ENCODE measurements around the gene FLNC. TPM values are rescaled to one million over a fixed set of nuclear protein-coding genes. Genes with fewer than 3 reads are reported as not detected.

FLNC gene
- total RNA-seq, 4 donors from 2014 or later = 16.5 to 126 (median 105) TPM

DNA sequence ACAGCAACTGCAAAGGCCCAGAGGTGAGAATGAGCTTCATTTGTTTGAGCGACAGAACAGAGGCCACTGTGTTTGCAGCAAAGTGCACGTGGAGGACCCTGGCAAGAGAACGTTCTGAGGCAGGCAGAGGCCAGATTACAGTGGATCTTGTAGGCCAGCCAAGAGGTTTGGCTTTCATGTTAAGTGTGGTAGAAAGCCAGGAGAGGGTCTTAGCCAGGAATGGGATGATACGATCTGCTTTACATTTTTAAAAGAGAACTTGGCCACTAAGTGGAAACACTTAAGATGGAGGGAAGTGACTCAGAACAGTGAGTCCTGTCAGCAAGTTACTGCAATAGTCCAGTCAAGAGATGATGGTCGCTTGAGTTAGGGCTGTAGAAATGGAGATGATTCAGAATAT, 33.9 kb upstream of the FLNC start:
- intact Hi-C loops (cut with DNase I; ENCODE audit: low total_unique reads) = no loop called here
- Histone ChIP-seq H3K27me3 (no peaks in the 10 kb centered on the region), H3K36me3 (no peaks in the 10 kb centered on the region), H3K9me3 (no peaks in the 10 kb centered on the region), H3K4me3 (no peak overlapping the region), H3K27ac (no peak overlapping the region), H3K4me1 (peaks cover 0 to 14% of the 10 kb centered on the region in 2 donors)
- TF ChIP-seq, protein P1, sequence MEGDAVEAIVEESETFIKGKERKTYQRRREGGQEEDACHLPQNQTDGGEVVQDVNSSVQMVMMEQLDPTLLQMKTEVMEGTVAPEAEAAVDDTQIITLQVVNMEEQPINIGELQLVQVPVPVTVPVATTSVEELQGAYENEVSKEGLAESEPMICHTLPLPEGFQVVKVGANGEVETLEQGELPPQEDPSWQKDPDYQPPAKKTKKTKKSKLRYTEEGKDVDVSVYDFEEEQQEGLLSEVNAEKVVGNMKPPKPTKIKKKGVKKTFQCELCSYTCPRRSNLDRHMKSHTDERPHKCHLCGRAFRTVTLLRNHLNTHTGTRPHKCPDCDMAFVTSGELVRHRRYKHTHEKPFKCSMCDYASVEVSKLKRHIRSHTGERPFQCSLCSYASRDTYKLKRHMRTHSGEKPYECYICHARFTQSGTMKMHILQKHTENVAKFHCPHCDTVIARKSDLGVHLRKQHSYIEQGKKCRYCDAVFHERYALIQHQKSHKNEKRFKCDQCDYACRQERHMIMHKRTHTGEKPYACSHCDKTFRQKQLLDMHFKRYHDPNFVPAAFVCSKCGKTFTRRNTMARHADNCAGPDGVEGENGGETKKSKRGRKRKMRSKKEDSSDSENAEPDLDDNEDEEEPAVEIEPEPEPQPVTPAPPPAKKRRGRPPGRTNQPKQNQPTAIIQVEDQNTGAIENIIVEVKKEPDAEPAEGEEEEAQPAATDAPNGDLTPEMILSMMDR (IDR thresholded peaks at IDR 0.05) = no peak
- no peak for TF ChIP-seq POLR2A (IDR thresholded peaks at IDR 0.05)
- no peak for DNase-seq

DNA sequence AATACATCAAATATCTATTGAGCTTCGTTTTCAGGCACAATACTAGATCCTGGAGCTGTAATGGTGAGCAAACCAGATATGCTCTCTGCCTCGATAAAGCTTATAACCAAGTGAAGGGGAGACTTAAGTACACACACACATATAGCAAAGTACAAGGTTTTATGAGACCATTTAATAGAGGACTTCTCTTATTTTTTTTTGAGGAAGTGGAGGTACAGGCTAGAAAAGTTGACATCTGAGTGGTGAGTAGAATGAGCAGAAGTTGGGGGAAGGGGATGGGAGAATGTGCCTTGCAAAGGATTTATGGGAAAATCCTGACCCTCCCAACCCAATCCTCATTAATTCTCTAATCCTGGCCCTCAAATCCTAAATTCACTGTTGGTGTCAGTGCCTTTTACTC, 30.8 kb upstream of the FLNC start:
- Histone ChIP-seq H3K9me3 (no peaks in the 10 kb centered on the region), H3K27ac (no peak overlapping the region), H3K4me1 (no peaks in the 10 kb centered on the region), H3K27me3 (no peaks in the 10 kb centered on the region), H3K4me3 (no peak overlapping the region), H3K36me3 (no peaks in the 10 kb centered on the region)
- no peak for DNase-seq
- intact Hi-C loops (cut with DNase I; ENCODE audit: low total_unique reads) = no loop called here
- TF ChIP-seq POLR2A (IDR thresholded peaks at IDR 0.05) = no peak
- TF ChIP-seq, protein P1 (IDR thresholded peaks at IDR 0.05) = no peak

DNA sequence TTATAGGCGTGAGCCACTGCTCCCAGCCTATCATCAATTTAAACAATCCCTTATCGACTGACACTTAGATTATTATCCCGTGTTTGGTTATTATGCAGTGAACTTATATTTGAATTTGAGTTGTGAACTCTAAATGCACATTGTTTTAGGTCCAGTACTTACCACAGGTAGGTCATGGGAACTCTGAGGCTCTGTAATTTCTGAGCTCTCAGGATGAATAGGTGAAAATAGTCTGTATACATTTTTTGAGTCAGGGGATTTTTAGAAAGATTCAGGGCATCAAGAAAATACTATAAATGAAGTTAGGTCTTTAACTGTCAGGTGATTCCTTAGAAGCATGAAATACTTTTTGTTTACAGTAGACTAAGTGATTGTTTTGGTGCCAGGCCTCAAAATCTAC, 29.6 kb upstream of the FLNC start:
- H3K4me1 ChIP-seq = no peaks in the 10 kb centered on the region
- no peaks in the 10 kb centered on the region for H3K36me3 ChIP-seq
- no peak for DNase-seq
- intact Hi-C loops (cut with DNase I; ENCODE audit: low total_unique reads) = no loop called here
- no peak overlapping the region for H3K4me3 ChIP-seq
- H3K27ac ChIP-seq = no peak overlapping the region
- H3K9me3 ChIP-seq = no peaks in the 10 kb centered on the region
- TF ChIP-seq POLR2A (IDR thresholded peaks at IDR 0.05) = no peak
- TF ChIP-seq, protein P1 (IDR thresholded peaks at IDR 0.05) = no peak
- H3K27me3 ChIP-seq = no peaks in the 10 kb centered on the region

DNA sequence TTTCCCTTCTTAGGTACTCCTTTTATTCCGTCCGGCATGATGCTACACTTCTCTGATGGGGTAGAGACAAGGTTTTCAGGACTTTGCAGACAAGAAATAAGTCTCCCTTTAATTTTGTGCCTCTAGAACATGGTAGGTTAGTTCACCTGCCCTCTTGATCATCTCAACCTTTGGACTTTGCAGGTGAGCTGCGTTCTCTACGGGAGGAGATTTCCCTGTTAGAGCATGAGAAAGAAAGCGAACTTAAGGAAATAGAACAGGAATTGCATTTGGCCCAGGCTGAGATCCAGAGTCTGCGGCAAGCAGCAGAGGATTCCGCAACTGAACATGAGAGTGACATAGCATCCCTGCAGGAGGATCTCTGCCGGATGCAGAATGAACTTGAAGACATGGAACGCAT, 29.2 kb upstream of the FLNC start:
- intact Hi-C loops (cut with DNase I; ENCODE audit: low total_unique reads) = no loop called here
- TF ChIP-seq, protein P1 (IDR thresholded peaks at IDR 0.05) = no peak
- no peak for TF ChIP-seq POLR2A (IDR thresholded peaks at IDR 0.05)

DNA sequence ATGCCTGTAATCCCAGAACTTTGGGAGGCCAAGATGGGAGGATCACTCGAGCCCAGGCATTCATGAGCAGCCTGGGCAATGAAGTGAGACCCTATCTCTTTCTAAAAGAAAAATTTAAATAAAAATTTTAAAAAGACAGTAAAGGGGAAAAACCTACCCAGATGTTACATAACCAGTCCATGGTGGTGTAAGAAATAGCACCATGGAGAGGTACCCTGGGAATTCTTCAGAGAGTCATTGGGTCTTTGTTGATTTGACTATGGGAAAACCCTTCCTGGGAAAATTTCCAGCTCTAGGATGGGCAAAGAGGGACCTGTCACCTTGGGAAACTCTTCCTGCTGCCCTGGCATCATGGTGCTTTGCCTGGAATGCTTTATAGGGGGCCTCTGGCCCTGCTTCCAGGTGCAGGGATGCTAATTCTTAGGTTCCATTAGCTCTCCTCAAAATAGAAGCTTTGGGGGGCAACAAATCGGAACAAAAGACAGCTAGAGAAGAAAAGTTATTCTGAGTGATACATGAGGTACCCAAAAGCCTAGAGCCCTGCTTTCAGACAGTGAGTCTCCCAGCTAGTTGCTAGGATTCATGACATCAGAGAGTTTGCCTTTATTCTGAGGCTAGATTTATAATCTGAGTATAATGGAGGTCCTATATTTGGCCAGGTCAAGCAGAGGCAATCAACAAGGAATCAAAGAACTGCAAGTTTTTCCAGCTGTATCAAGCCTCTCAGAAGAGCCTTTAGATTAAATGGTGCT, 28.4 kb upstream of the FLNC start:
- intact Hi-C loops (cut with DNase I; ENCODE audit: low total_unique reads) = no loop called here
- H3K4me1 ChIP-seq = no peaks in the 10 kb centered on the region
- H3K27me3 ChIP-seq = no peaks in the 10 kb centered on the region
- H3K27ac ChIP-seq = no peak overlapping the region
- no peak overlapping the region for H3K4me3 ChIP-seq
- H3K36me3 ChIP-seq = no peaks in the 10 kb centered on the region
- no peak for DNase-seq
- no peaks in the 10 kb centered on the region for H3K9me3 ChIP-seq
- TF ChIP-seq, protein P1 (IDR thresholded peaks at IDR 0.05) = no peak
- no peak for TF ChIP-seq POLR2A (IDR thresholded peaks at IDR 0.05)

More for the DNA sequence above, 29.2 kb upstream of the FLNC start:
- no peak overlapping the region for H3K27ac ChIP-seq
- no peak overlapping the region for H3K4me3 ChIP-seq
- no peak for DNase-seq
- no peaks in the 10 kb centered on the region for H3K27me3 ChIP-seq
- H3K36me3 ChIP-seq = no peaks in the 10 kb centered on the region
- no peaks in the 10 kb centered on the region for H3K9me3 ChIP-seq
- H3K4me1 ChIP-seq = no peaks in the 10 kb centered on the region

Data from uterus (tissue), 4 donors.